ENCODE data around the gene ASIC3.

GRCh38 chr7:151033864-151034249, 14.5 kb upstream of the ASIC3 start:
- no peak for TF ChIP-seq CTCF (IDR thresholded peaks at IDR 0.05; ENCODE audit: low read length)
- TF ChIP-seq EZH2phosphoT487 (IDR thresholded peaks at IDR 0.05; ENCODE audit: low read length): no peak

Data from MM.1S (cell line).